HepG2 (cell line): ENCODE results near the gene ELAVL2. TPM values are rescaled to one million over a fixed set of nuclear protein-coding genes. Genes with fewer than 3 reads are reported as not detected.

Experiments used
- ATAC-seq: fragments of 200-7000 bp; cut with Tn5 transposase; 3 replicates; pipeline ENCODE4 v1.9.1; 2020; ENCODE audit warnings: mild to moderate bottlenecking, moderate library complexity
- BruUV-seq: library from RNA; stranded (reverse); fragments of 400-500 nt; replicated peaks from 2 replicates; lab custom pipeline; 2021; lab: Mats Ljungman, UMichigan
- CTCF ChIA-PET: fragments of 300-600 bp; formaldehyde crosslinking; extraction: SDS; loops from one replicate; lab custom pipeline; 2021; ENCODE audit warnings: low total read pairs, inconsistent platforms, low intra/inter-chr PET ratio; lab: Yijun Ruan, JAX
- POLR2A ChIA-PET: fragments of 350-600 bp; sonication (Branson Sonifier 250); formaldehyde crosslinking; loops from one replicate; lab custom pipeline; 2020; ENCODE audit warnings: antibody characterized with exemption, inconsistent platforms; lab: Yijun Ruan, JAX
- DNase-seq: peaks from one replicate; pipeline ENCODE4 v3.0.0-alpha.2; 2015; ENCODE audit warnings: low spot score
- FAIRE-seq: peaks from 3 replicates; lab custom pipeline; 2011; peaks lifted over from hg19 to GRCh38; lab: Jason Lieb, UNC
- H2AFZ ChIP-seq: one replicate; pipeline ENCODE4 v1.6.1; 2011; ENCODE audit warnings: low read length, inconsistent platforms
- H3K27ac ChIP-seq: fragments of 300-600 bp; 3 replicates; pipeline ENCODE4 v1.8.0; 2011; ENCODE audit warnings: mixed run types, mild to moderate bottlenecking, mixed read lengths, low read length, inconsistent platforms; ENCODE audit not compliant: insufficient read depth; ENCODE audit errors: extremely low read length
- H3K27me3 ChIP-seq, 2 experiments: fragments of 200-600 bp in 1 of 2; 2 replicates in 1 of 2; 3 replicates in 1 of 2; pipeline versions ENCODE4 v1.6.0 to v1.8.0; 2011; ENCODE audit warnings: low read length in 2 of 2, mild to moderate bottlenecking in 2 of 2, moderate library complexity in 2 of 2, inconsistent platforms in 1 of 2; ENCODE audit not compliant: insufficient read depth in 2 of 2, control insufficient read depth in 1 of 2
- H3K36me3 ChIP-seq, 2 experiments: fragments of 200-600 bp in 1 of 2; replicated peaks in 1 of 2; 2 replicates in 1 of 2; 3 replicates in 1 of 2; pipeline versions ENCODE4 v1.5.1 to v1.8.0; 2011; ENCODE audit warnings: low read length in 2 of 2, inconsistent platforms in 1 of 2; ENCODE audit not compliant: insufficient read depth in 2 of 2, control insufficient read depth in 1 of 2
- H3K4me1 ChIP-seq: 2 replicates; pipeline ENCODE4 v1.5.1; 2012; ENCODE audit warnings: low read length, inconsistent platforms; ENCODE audit not compliant: insufficient read depth
- H3K4me2 ChIP-seq: 2 replicates; pipeline ENCODE4 v1.6.0; 2011; ENCODE audit warnings: low read depth, low read length, inconsistent platforms
- H3K4me3 ChIP-seq, 3 experiments: fragments of 200-600 bp in 1 of 3; sonication (generic), shearing (Covaris generic) in 1 of 3; replicated peaks in 1 of 3; 2 replicates each; pipeline ENCODE4 v1.5.1; 2011 to 2016; ENCODE audit warnings: low read length in 3 of 3, inconsistent platforms in 2 of 3, low read depth in 2 of 3, mild to moderate bottlenecking in 2 of 3, control low read depth in 1 of 3, mixed read lengths in 1 of 3; ENCODE audit not compliant: insufficient read depth in 1 of 3
- H3K79me2 ChIP-seq: one replicate; pipeline ENCODE4 v1.6.1; 2011; ENCODE audit warnings: low read length, inconsistent platforms; ENCODE audit not compliant: insufficient read depth
- H3K9ac ChIP-seq: 2 replicates; pipeline ENCODE4 v1.6.0; 2011; ENCODE audit warnings: mild to moderate bottlenecking, low read depth, low read length, inconsistent platforms; ENCODE audit not compliant: insufficient read depth
- H3K9me3 ChIP-seq: 2 replicates; pipeline ENCODE4 v1.5.1; 2012; ENCODE audit warnings: mild to moderate bottlenecking, low read length
- H4K20me1 ChIP-seq: 2 replicates; pipeline ENCODE4 v1.6.0; 2011; ENCODE audit warnings: inconsistent platforms, mild to moderate bottlenecking, low read length, moderate library complexity; ENCODE audit not compliant: insufficient read depth
- AKAP8 ChIP-seq: sonication (generic); formaldehyde crosslinking; IDR thresholded peaks from 2 replicates; pipeline ENCODE4 v1.5.1; 2020; ENCODE audit warnings: mild to moderate bottlenecking, missing genetic modification reagents
- ATAD3A ChIP-seq: sonication (generic); formaldehyde crosslinking; IDR thresholded peaks from 2 replicates; pipeline ENCODE4 v1.4.0; 2020; ENCODE audit warnings: missing genetic modification reagents
- CC2D1A ChIP-seq: sonication (generic); formaldehyde crosslinking; IDR thresholded peaks from 2 replicates; pipeline ENCODE4 v1.8.1; 2023; ENCODE audit warnings: mild to moderate bottlenecking, missing genetic modification reagents
- E2F2 ChIP-seq: sonication (generic); formaldehyde crosslinking; IDR thresholded peaks from 2 replicates; pipeline ENCODE4 v1.4.0; 2020; ENCODE audit warnings: missing genetic modification reagents, borderline replicate concordance
- E2F5 ChIP-seq: sonication (generic); formaldehyde crosslinking; conservative IDR thresholded peaks from 2 replicates; pipeline ENCODE4 v1.4.0; 2020; ENCODE audit warnings: missing genetic modification reagents
- KDM1A ChIP-seq: IDR thresholded peaks from 2 replicates; pipeline ENCODE4 v1.6.1; 2016; ENCODE audit warnings: missing compliant biosample characterization
- KMT2A ChIP-seq: sonication (generic); formaldehyde crosslinking; IDR thresholded peaks from 2 replicates; pipeline ENCODE4 v1.4.0; 2020; ENCODE audit warnings: missing genetic modification reagents
- NFIC ChIP-seq: IDR thresholded peaks from 2 replicates; pipeline ENCODE4 v1.6.1; 2012; ENCODE audit warnings: mild to moderate bottlenecking, low read length, inconsistent platforms
- PPARG ChIP-seq: conservative IDR thresholded peaks from 2 replicates; pipeline ENCODE4 v1.6.1; 2016; ENCODE audit warnings: missing biosample characterization, missing genetic modification reagents
- SP140L ChIP-seq: sonication (generic); formaldehyde crosslinking; IDR thresholded peaks from 2 replicates; pipeline ENCODE4 v1.4.0; 2020; ENCODE audit warnings: missing genetic modification reagents, borderline replicate concordance
- ZFY ChIP-seq: sonication (generic); formaldehyde crosslinking; IDR thresholded peaks from 2 replicates; pipeline ENCODE4 v1.4.0; 2020; ENCODE audit warnings: missing genetic modification reagents
- ZNF430 ChIP-seq: sonication (generic); formaldehyde crosslinking; IDR thresholded peaks from 2 replicates; pipeline ENCODE4 v1.9.0; 2021; ENCODE audit warnings: mild to moderate bottlenecking, missing genetic modification reagents
- ZNF44 ChIP-seq: sonication (generic); formaldehyde crosslinking; IDR thresholded peaks from 2 replicates; pipeline ENCODE4 v1.5.1; 2020; ENCODE audit warnings: mild to moderate bottlenecking, missing genetic modification reagents
- ZNF562 ChIP-seq: sonication (generic); formaldehyde crosslinking; IDR thresholded peaks from 2 replicates; pipeline ENCODE4 v1.8.0; 2022; ENCODE audit warnings: missing genetic modification reagents, borderline replicate concordance
- ZNF687 ChIP-seq: sonication (generic); formaldehyde crosslinking; IDR thresholded peaks from 2 replicates; pipeline ENCODE4 v1.5.1; 2020; ENCODE audit warnings: mild to moderate bottlenecking, missing genetic modification reagents, moderate library complexity
- WGBS: methylation state at CpG from one replicate; pipeline ENCODE4 v1.1.6; 2017; ENCODE audit warnings: low lambda C conversion rate; 5-methylcytosine and 5-hydroxymethylcytosine counted together
- in situ Hi-C: cut with HindIII; loops from 2 replicates; pipeline ENCODE4 v1.10.0; 2017; ENCODE audit warnings: low pct_unique_long_range_greater_than_20kb; ENCODE audit not compliant: extremely low pct_ligation_motif_present
- intact Hi-C: fragments of 100-400 bp; cut with micrococcal nuclease; formaldehyde crosslinking; loops from one replicate; pipeline ENCODE4 v1.10.0; 2022; ENCODE audit not compliant: unreplicated experiment
- polyA plus RNA-seq, 8 experiments: library from polyadenylated mRNA; depleted of rRNA in 3 of 8; stranded (reverse) in 7 of 8; unstranded in 1 of 8; fragments of >200 nt; fragmentation: Illumina TruSeq in 4 of 8; extraction: Trizol in 4 of 8; gene quantifications; 2 replicates each; pipeline versions ENCODE4 v1.2.1 to v1.2.3, GENCODE V29; 2011 to 2016; ENCODE audit warnings: low read depth in 4 of 8, missing spikeins in 1 of 8, mixed read lengths in 1 of 8; ENCODE audit not compliant: insufficient read depth in 1 of 8
- total RNA-seq, 5 experiments: library from RNA; depleted of rRNA; stranded (reverse); fragments of >200 nt; fragmentation: Illumina TruSeq; extraction: Trizol; gene quantifications; 2 replicates each; pipeline ENCODE4 v1.2.3, GENCODE V29; 2016; ENCODE audit warnings: low read depth in 1 of 5

Gene ELAVL2
- total and polyA plus RNA-seq, 2 of the 13 experiments (the other 11 are each of a cell fraction or from before 2014, with no cell fraction given) = not detected

GRCh38 chr9:23812673-23813072 is 13.4 kb downstream of the ELAVL2 start:
- in situ Hi-C loops = no loop called here
- 0% methylated on average over 1 of the region's 1 CpG for WGBS
- FAIRE-seq (no peak), DNase-seq (no peak), ATAC-seq (no peak)
- H3K27me3 ChIP-seq = no peaks in the 10 kb centered on the region
- CTCF ChIA-PET = no interaction called here
- H3K9ac ChIP-seq = no peak overlapping the region
- H4K20me1 ChIP-seq = no peaks in the 10 kb centered on the region
- no peaks in the 10 kb centered on the region for H3K36me3 ChIP-seq
- no TSS peak for BruUV-seq
- POLR2A ChIA-PET = no interaction called here
- H3K4me1 ChIP-seq = no peaks in the 10 kb centered on the region
- H3K9me3 ChIP-seq = no peaks in the 10 kb centered on the region
- H3K4me3 ChIP-seq = no peak overlapping the region
- H3K4me2 ChIP-seq = no peak overlapping the region
- H2AFZ ChIP-seq = no peak overlapping the region
- no peak overlapping the region for H3K27ac ChIP-seq
- no peaks in the 10 kb centered on the region for H3K79me2 ChIP-seq
- intact Hi-C loops = no loop called here
- TF ChIP-seq ZNF687 (CRISPR knock-in tag) (no peak), KMT2A (CRISPR knock-in tag) (no peak), NFIC (no peak), ZNF430 (CRISPR knock-in tag) (no peak), CC2D1A (CRISPR knock-in tag) (no peak), ATAD3A (CRISPR knock-in tag) (no peak), ZNF562 (CRISPR knock-in tag) (no peak), ZNF44 (CRISPR knock-in tag) (no peak), ZFY (CRISPR knock-in tag) (no peak), E2F2 (no peak), AKAP8 (CRISPR knock-in tag) (no peak), E2F5 (CRISPR knock-in tag) (no peak), KDM1A (no peak), PPARG (no peak), SP140L (CRISPR knock-in tag) (no peak)
- TF ChIP-seq, all 625 proteins: peak for 0
